NB4 (cell line): ENCODE measurements around the gene PEAK1.

Experiments
- POLR2A ChIP-seq: IDR thresholded peaks from 2 replicates; pipeline ENCODE4 v1.6.1; 2011; ENCODE audit warnings: mild to moderate bottlenecking; ENCODE audit not compliant: insufficient read length; ENCODE audit errors: extremely low read depth
- TF ChIP-seq, protein P1 (sequence below): IDR thresholded peaks from one replicate; pipeline ENCODE4 v1.5.1; 2012; ENCODE audit warnings: low read depth, low read length

DNA sequence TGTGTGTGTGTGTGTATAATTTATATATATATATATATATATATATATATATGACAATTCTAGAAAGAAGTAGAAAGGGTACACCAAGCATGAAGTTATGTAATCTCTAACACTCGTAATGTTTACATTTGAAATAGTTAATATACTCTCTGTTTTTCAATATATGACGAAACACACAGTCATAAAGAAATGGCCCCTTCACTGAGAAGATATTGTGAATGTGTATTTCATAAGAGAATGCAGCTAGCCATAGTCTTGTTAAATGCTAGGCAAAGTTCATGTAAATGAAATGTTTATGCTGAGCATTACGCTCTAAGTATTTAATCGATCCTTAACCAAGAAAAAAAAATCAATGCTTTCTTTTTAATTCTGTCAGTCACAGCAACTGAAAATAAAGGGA, 194.3 kb downstream of the PEAK1 start:
- TF ChIP-seq POLR2A = no peak
- TF ChIP-seq, protein P1, sequence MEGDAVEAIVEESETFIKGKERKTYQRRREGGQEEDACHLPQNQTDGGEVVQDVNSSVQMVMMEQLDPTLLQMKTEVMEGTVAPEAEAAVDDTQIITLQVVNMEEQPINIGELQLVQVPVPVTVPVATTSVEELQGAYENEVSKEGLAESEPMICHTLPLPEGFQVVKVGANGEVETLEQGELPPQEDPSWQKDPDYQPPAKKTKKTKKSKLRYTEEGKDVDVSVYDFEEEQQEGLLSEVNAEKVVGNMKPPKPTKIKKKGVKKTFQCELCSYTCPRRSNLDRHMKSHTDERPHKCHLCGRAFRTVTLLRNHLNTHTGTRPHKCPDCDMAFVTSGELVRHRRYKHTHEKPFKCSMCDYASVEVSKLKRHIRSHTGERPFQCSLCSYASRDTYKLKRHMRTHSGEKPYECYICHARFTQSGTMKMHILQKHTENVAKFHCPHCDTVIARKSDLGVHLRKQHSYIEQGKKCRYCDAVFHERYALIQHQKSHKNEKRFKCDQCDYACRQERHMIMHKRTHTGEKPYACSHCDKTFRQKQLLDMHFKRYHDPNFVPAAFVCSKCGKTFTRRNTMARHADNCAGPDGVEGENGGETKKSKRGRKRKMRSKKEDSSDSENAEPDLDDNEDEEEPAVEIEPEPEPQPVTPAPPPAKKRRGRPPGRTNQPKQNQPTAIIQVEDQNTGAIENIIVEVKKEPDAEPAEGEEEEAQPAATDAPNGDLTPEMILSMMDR = no peak
